HepG2 (cell line): Measurements from ENCODE around the gene TFPI. TPM values are rescaled to one million over a fixed set of nuclear protein-coding genes. Genes with fewer than 3 reads are reported as not detected.

Experiments used
- GMEB1 ChIP-seq: sonication (generic); formaldehyde crosslinking; IDR thresholded peaks from 2 replicates; pipeline ENCODE4 v1.5.1; 2020; ENCODE audit warnings: missing genetic modification reagents, mild to moderate bottlenecking, borderline replicate concordance
- HMGXB3 ChIP-seq: sonication (generic); formaldehyde crosslinking; IDR thresholded peaks from 2 replicates; pipeline ENCODE4 v1.4.0; 2020; ENCODE audit warnings: missing genetic modification reagents, borderline replicate concordance
- KDM5B ChIP-seq: sonication (generic); formaldehyde crosslinking; IDR thresholded peaks from 2 replicates; pipeline ENCODE4 v1.4.0; 2020; ENCODE audit warnings: missing genetic modification reagents, mild to moderate bottlenecking, borderline replicate concordance
- ZBTB3 ChIP-seq: sonication (generic); formaldehyde crosslinking; IDR thresholded peaks from 2 replicates; pipeline ENCODE4 v1.4.0; 2020; ENCODE audit warnings: low read depth, mild to moderate bottlenecking, moderate library complexity, missing genetic modification reagents, borderline replicate concordance
- ZNF572 ChIP-seq: sonication (generic); formaldehyde crosslinking; IDR thresholded peaks from 2 replicates; pipeline ENCODE4 v1.5.1; 2020; ENCODE audit warnings: mild to moderate bottlenecking, missing genetic modification reagents
- ZNF616 ChIP-seq: sonication (generic); formaldehyde crosslinking; IDR thresholded peaks from 2 replicates; pipeline ENCODE4 v1.5.0; 2020; ENCODE audit warnings: low read depth, mild to moderate bottlenecking, missing genetic modification reagents
- polyA plus RNA-seq, 8 experiments: library from polyadenylated mRNA; depleted of rRNA in 3 of 8; stranded (reverse) in 7 of 8; unstranded in 1 of 8; fragments of >200 nt; fragmentation: Illumina TruSeq in 4 of 8; extraction: Trizol in 4 of 8; gene quantifications; 2 replicates each; pipeline versions ENCODE4 v1.2.1 to v1.2.3, GENCODE V29; 2011 to 2016; ENCODE audit warnings: low read depth in 4 of 8, missing spikeins in 1 of 8, mixed read lengths in 1 of 8; ENCODE audit not compliant: insufficient read depth in 1 of 8
- total RNA-seq, 5 experiments: library from RNA; depleted of rRNA; stranded (reverse); fragments of >200 nt; fragmentation: Illumina TruSeq; extraction: Trizol; gene quantifications; 2 replicates each; pipeline ENCODE4 v1.2.3, GENCODE V29; 2016; ENCODE audit warnings: low read depth in 1 of 5
- TF ChIP-seq, protein P1 (sequence below): sonication (generic); formaldehyde crosslinking; IDR thresholded peaks from 2 replicates; pipeline ENCODE4 v1.8.0; 2022; ENCODE audit warnings: mild to moderate bottlenecking, missing genetic modification reagents, borderline replicate concordance

Gene TFPI
- total and polyA plus RNA-seq, 2 of the 13 experiments (the other 11 are each of a cell fraction or from before 2014, with no cell fraction given) = 301 to 436 TPM

GRCh38 chr2:187424146-187424545 is 130.1 kb downstream of the TFPI start (continued):
- TF ChIP-seq ZBTB3 (CRISPR knock-in tag) (no peak), HMGXB3 (no peak), KDM5B (CRISPR knock-in tag) (no peak), ZNF572 (no peak), GMEB1 (CRISPR knock-in tag) (no peak), ZNF616 (CRISPR knock-in tag) (no peak)
- TF ChIP-seq, protein P1, sequence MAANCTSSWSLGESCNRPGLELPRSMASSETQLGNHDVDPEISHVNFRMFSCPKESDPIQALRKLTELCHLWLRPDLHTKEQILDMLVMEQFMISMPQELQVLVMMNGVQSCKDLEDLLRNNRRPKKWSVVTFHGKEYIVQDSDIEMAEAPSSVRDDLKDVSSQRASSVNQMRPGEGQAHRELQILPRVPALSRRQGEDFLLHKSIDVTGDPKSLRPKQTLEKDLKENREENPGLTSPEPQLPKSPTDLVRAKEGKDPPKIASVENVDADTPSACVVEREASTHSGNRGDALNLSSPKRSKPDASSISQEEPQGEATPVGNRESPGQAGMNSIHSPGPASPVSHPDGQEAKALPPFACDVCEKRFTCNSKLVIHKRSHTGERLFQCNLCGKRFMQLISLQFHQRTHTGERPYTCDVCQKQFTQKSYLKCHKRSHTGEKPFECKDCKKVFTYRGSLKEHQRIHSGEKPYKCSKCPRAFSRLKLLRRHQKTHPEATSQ (CRISPR knock-in tag) = no peak
